ENCODE measurements around the gene MACROH2A1.

The MACROH2A1 gene

GRCh38 chr5:135320718-135321484, 78.1 kb downstream of the MACROH2A1 start:
- Mint-ChIP-seq H3K9me3 (no peaks in the 10 kb centered on the region), H3K4me3 (no peak overlapping the region), H3K27ac (no peak overlapping the region), H3K27me3 (no peaks in the 10 kb centered on the region), H3K36me3 (ENCODE audit: insufficient read depth) (no peaks in the 10 kb centered on the region), H3K4me1 (ENCODE audit: low read depth in 2 of 2) (no peaks in the 10 kb centered on the region)
- DNase-seq (no peak), ATAC-seq (replicated peaks) (no peak)

GRCh38 chr5:135319928-135320606, 79.0 kb downstream of the MACROH2A1 start:
- no peak overlapping the region for H3K4me3 Mint-ChIP-seq
- no peaks in the 10 kb centered on the region for H3K36me3 Mint-ChIP-seq (ENCODE audit: insufficient read depth)
- H3K27ac Mint-ChIP-seq = no peak overlapping the region
- H3K4me1 Mint-ChIP-seq (ENCODE audit: low read depth in 2 of 2) = no peaks in the 10 kb centered on the region
- DNase-seq = no peak
- no peaks in the 10 kb centered on the region for H3K27me3 Mint-ChIP-seq
- H3K9me3 Mint-ChIP-seq = no peaks in the 10 kb centered on the region
- ATAC-seq (replicated peaks) = no peak

- H3K27me3 Mint-ChIP-seq = no peaks in the 10 kb centered on the region
- no peaks in the 10 kb centered on the region for H3K36me3 Mint-ChIP-seq (ENCODE audit: insufficient read depth)
- DNase-seq = no peak
- ATAC-seq (replicated peaks) = no peak
- H3K4me3 Mint-ChIP-seq = no peak overlapping the region
- no peaks in the 10 kb centered on the region for H3K4me1 Mint-ChIP-seq (ENCODE audit: low read depth in 2 of 2)
- no peaks in the 10 kb centered on the region for H3K9me3 Mint-ChIP-seq
- no peak overlapping the region for H3K27ac Mint-ChIP-seq
These were observed 79.6 kb downstream of the MACROH2A1 start for GRCh38 chr5:135319458-135319857.

GRCh38 chr5:135318924-135319323, 80.1 kb downstream of the MACROH2A1 start:
- Mint-ChIP-seq H3K4me3 (no peak overlapping the region), H3K4me1 (ENCODE audit: low read depth in 2 of 2) (no peaks in the 10 kb centered on the region), H3K36me3 (ENCODE audit: insufficient read depth) (no peaks in the 10 kb centered on the region), H3K27ac (no peak overlapping the region), H3K9me3 (no peaks in the 10 kb centered on the region), H3K27me3 (no peaks in the 10 kb centered on the region)
- DNase-seq (no peak), ATAC-seq (replicated peaks) (no peak)

GRCh38 chr5:135318037-135318436, 81.0 kb downstream of the MACROH2A1 start:
- Mint-ChIP-seq H3K27ac (no peak overlapping the region), H3K4me1 (ENCODE audit: low read depth in 2 of 2) (peaks cover 0 to 3% of the 10 kb centered on the region in 2 donors), H3K27me3 (no peaks in the 10 kb centered on the region), H3K9me3 (no peaks in the 10 kb centered on the region), H3K36me3 (ENCODE audit: insufficient read depth) (no peaks in the 10 kb centered on the region), H3K4me3 (no peak overlapping the region)
- ATAC-seq (replicated peaks) (no peak), DNase-seq (no peak)

GRCh38 chr5:135317286-135317685, 81.7 kb downstream of the MACROH2A1 start:
- no peak overlapping the region for H3K27ac Mint-ChIP-seq
- H3K4me3 Mint-ChIP-seq = no peak overlapping the region
- no peaks in the 10 kb centered on the region for H3K36me3 Mint-ChIP-seq (ENCODE audit: insufficient read depth)
- no peak for DNase-seq
- no peaks in the 10 kb centered on the region for H3K9me3 Mint-ChIP-seq
- no peaks in the 10 kb centered on the region for H3K27me3 Mint-ChIP-seq
- H3K4me1 Mint-ChIP-seq (ENCODE audit: low read depth in 2 of 2) = peaks cover 0 to 3% of the 10 kb centered on the region in 2 donors
- ATAC-seq (replicated peaks) = no peak

- Mint-ChIP-seq H3K27me3 (no peaks in the 10 kb centered on the region), H3K4me3 (no peak overlapping the region), H3K27ac (no peak overlapping the region), H3K36me3 (ENCODE audit: insufficient read depth) (no peaks in the 10 kb centered on the region), H3K4me1 (ENCODE audit: low read depth in 2 of 2) (peaks cover 0 to 3% of the 10 kb centered on the region in 2 donors), H3K9me3 (no peaks in the 10 kb centered on the region)
- DNase-seq (no peak), ATAC-seq (replicated peaks) (no peak)
These were observed 83.6 kb downstream of the MACROH2A1 start for GRCh38 chr5:135315386-135315785.

GRCh38 chr5:135313946-135314345, 85.1 kb downstream of the MACROH2A1 start:
- H3K27ac Mint-ChIP-seq = no peak overlapping the region
- no peaks in the 10 kb centered on the region for H3K9me3 Mint-ChIP-seq
- peaks cover 10% of the 10 kb centered on the region in 2 donors for H3K27me3 Mint-ChIP-seq
- no peak overlapping the region for H3K4me3 Mint-ChIP-seq
- H3K36me3 Mint-ChIP-seq (ENCODE audit: insufficient read depth) = no peaks in the 10 kb centered on the region
- no peak for DNase-seq
- ATAC-seq (replicated peaks) = no peak
- H3K4me1 Mint-ChIP-seq (ENCODE audit: low read depth in 2 of 2) = peaks cover 0 to 5% of the 10 kb centered on the region in 2 donors

GRCh38 chr5:135313405-135313804, 85.6 kb downstream of the MACROH2A1 start:
- DNase-seq (no peak), ATAC-seq (replicated peaks) (no peak)
- Mint-ChIP-seq H3K4me1 (ENCODE audit: low read depth in 2 of 2) (peaks cover 0 to 5% of the 10 kb centered on the region in 2 donors), H3K36me3 (ENCODE audit: insufficient read depth) (no peaks in the 10 kb centered on the region), H3K4me3 (no peak overlapping the region), H3K27me3 (peaks cover 15% of the 10 kb centered on the region in 2 donors), H3K27ac (no peak overlapping the region), H3K9me3 (no peaks in the 10 kb centered on the region)

GRCh38 chr5:135312255-135312935, 86.6 kb downstream of the MACROH2A1 start:
- no peaks in the 10 kb centered on the region for H3K9me3 Mint-ChIP-seq
- peaks cover 0 to 5% of the 10 kb centered on the region in 2 donors for H3K4me1 Mint-ChIP-seq (ENCODE audit: low read depth in 2 of 2)
- DNase-seq (no peak), ATAC-seq (replicated peaks) (no peak)
- no peak overlapping the region for H3K4me3 Mint-ChIP-seq
- H3K27ac Mint-ChIP-seq = no peak overlapping the region
- peaks cover 16 to 25% of the 10 kb centered on the region in 2 donors for H3K27me3 Mint-ChIP-seq
- no peaks in the 10 kb centered on the region for H3K36me3 Mint-ChIP-seq (ENCODE audit: insufficient read depth)

- H3K27me3 Mint-ChIP-seq = peaks cover 31 to 44% of the 10 kb centered on the region in 2 donors
- H3K27ac Mint-ChIP-seq = no peak overlapping the region
- peaks cover 0 to 5% of the 10 kb centered on the region in 2 donors for H3K4me1 Mint-ChIP-seq (ENCODE audit: low read depth in 2 of 2)
- H3K36me3 Mint-ChIP-seq (ENCODE audit: insufficient read depth) = no peaks in the 10 kb centered on the region
- no peak for DNase-seq
- H3K4me3 Mint-ChIP-seq = no peak overlapping the region
- no peak for ATAC-seq (replicated peaks)
- H3K9me3 Mint-ChIP-seq = no peaks in the 10 kb centered on the region
These were observed 88.6 kb downstream of the MACROH2A1 start for GRCh38 chr5:135310328-135310989.

GRCh38 chr5:135309391-135310327, 89.4 kb downstream of the MACROH2A1 start:
- Mint-ChIP-seq H3K36me3 (ENCODE audit: insufficient read depth) (no peaks in the 10 kb centered on the region), H3K27me3 (peaks cover 38 to 52% of the 10 kb centered on the region in 2 donors), H3K4me3 (no peak overlapping the region), H3K4me1 (ENCODE audit: low read depth in 2 of 2) (peaks cover 0 to 5% of the 10 kb centered on the region in 2 donors), H3K27ac (no peak overlapping the region), H3K9me3 (no peaks in the 10 kb centered on the region)
- ATAC-seq (replicated peaks) = no peak
- no peak for DNase-seq

All from effector memory CD8-positive, alpha-beta T cell (primary cell).